HCT116 (cell line): ENCODE results near the gene DNAH7. TPM values are rescaled to one million over a fixed set of nuclear protein-coding genes. Genes with fewer than 3 reads are reported as not detected.

Source experiments
- ATAC-seq: fragments of 200-7000 bp; cut with Tn5 transposase; 2 replicates; pipeline ENCODE4 v1.9.1; 2020; ENCODE audit warnings: mild to moderate bottlenecking, moderate library complexity
- BruUV-seq: library from RNA; stranded (reverse); fragments of 400-500 nt; replicated peaks from 2 replicates; lab custom pipeline; 2021; lab: Mats Ljungman, UMichigan
- CTCF ChIA-PET: fragments of 300-600 bp; sonication (Branson Sonifier 250); formaldehyde crosslinking; loops from one replicate; lab custom pipeline; 2021; ENCODE audit warnings: antibody characterized with exemption; lab: Charles Lee
- POLR2A ChIA-PET: fragments of 300-600, 350-600 bp; sonication (Branson Sonifier 250); formaldehyde crosslinking; loops from one replicate; lab custom pipeline; 2021; ENCODE audit warnings: antibody characterized with exemption; lab: Charles Lee
- RAD21 ChIA-PET, 2 experiments: fragments of 300-600 bp; sonication (Branson Sonifier 250); formaldehyde crosslinking; loops; one replicate each; lab custom pipeline; 2023; ENCODE audit warnings: low total read pairs in 2 of 2; ENCODE audit not compliant: uncharacterized antibody in 2 of 2, unreplicated experiment in 2 of 2, low non-redundant PET in 1 of 2; lab: Charles Lee
- DNase-seq: peaks from one replicate; pipeline ENCODE4 v3.0.0-alpha.2; 2010; ENCODE audit warnings: low read depth, low spot score
- H2AFZ ChIP-seq: fragments of 200-600 bp; shearing (Covaris generic), sonication (generic); 2 replicates; pipeline ENCODE4 v1.6.1; 2017; ENCODE audit warnings: low read depth, mixed run types, mixed read lengths, antibody characterized with exemption, low read length; ENCODE audit not compliant: poor library complexity, severe bottlenecking
- H3K27ac ChIP-seq: 2 replicates; pipeline ENCODE4 v1.5.1; 2012; ENCODE audit warnings: low read depth, low read length
- H3K27me3 ChIP-seq: fragments of 200-600 bp; sonication (generic); 2 replicates; pipeline ENCODE4 v1.6.1; 2016; ENCODE audit warnings: mixed run types, low read length, mixed read lengths; ENCODE audit not compliant: insufficient read depth
- H3K36me3 ChIP-seq, 2 experiments: fragments of 200-500 bp in 1 of 2; fragments of 200-600 bp in 1 of 2; sonication (Bioruptor generic) in 1 of 2; sonication (generic) in 1 of 2; 2 replicates each; pipeline versions ENCODE4 v1.5.1 to v1.6.1; 2014 to 2016; ENCODE audit warnings: low read length in 2 of 2, inconsistent platforms in 1 of 2, mixed read lengths in 1 of 2, mixed run types in 1 of 2; ENCODE audit not compliant: insufficient read depth in 2 of 2, control insufficient read depth in 1 of 2
- H3K4me1 ChIP-seq, 2 experiments: fragments of 200-600 bp in 1 of 2; sonication (generic) in 1 of 2; 2 replicates each; pipeline versions ENCODE4 v1.5.1 to v1.6.1; 2012 to 2017; ENCODE audit warnings: low read length in 2 of 2, inconsistent platforms in 1 of 2, mild to moderate bottlenecking in 1 of 2, mixed read lengths in 1 of 2, mixed run types in 1 of 2, moderate library complexity in 1 of 2; ENCODE audit not compliant: insufficient read depth in 2 of 2, control insufficient read depth in 1 of 2
- H3K4me2 ChIP-seq: fragments of 200-600 bp; sonication (generic); 2 replicates; pipeline ENCODE4 v1.6.1; 2017; ENCODE audit warnings: mixed run types, low read length, mixed read lengths
- H3K4me3 ChIP-seq, 2 experiments: fragments of 200-600 bp in 1 of 2; sonication (generic) in 1 of 2; replicated peaks in 1 of 2; 2 replicates each; pipeline ENCODE4 v1.5.1; 2011 to 2016; ENCODE audit warnings: low read length in 2 of 2, control low read depth in 1 of 2, low read depth in 1 of 2, mild to moderate bottlenecking in 1 of 2, mixed read lengths in 1 of 2, mixed run types in 1 of 2
- H3K79me2 ChIP-seq: fragments of 200-600 bp; sonication (generic); 2 replicates; pipeline ENCODE4 v1.6.1; 2017; ENCODE audit warnings: mild to moderate bottlenecking, mixed run types, low read length, moderate library complexity, mixed read lengths; ENCODE audit not compliant: insufficient read depth
- H3K9ac ChIP-seq: fragments of 200-600 bp; sonication (generic); 2 replicates; pipeline ENCODE4 v1.6.1; 2016; ENCODE audit warnings: low read length, mixed read lengths
- H3K9me2 ChIP-seq: fragments of 200-600 bp; sonication (generic), shearing (Covaris generic); 2 replicates; pipeline ENCODE4 v1.6.1; 2017; ENCODE audit warnings: mixed run types, mild to moderate bottlenecking, moderate library complexity; ENCODE audit not compliant: insufficient read depth
- H3K9me3 ChIP-seq, 2 experiments: fragments of 200-500 bp in 1 of 2; fragments of 200-600 bp in 1 of 2; sonication (Bioruptor generic) in 1 of 2; sonication (generic) in 1 of 2; 2 replicates each; pipeline ENCODE4 v1.6.1; 2014 to 2017; ENCODE audit warnings: low read length in 2 of 2, mixed read lengths in 2 of 2, inconsistent platforms in 1 of 2, low read depth in 1 of 2, mild to moderate bottlenecking in 1 of 2, mixed run types in 1 of 2, moderate library complexity in 1 of 2; ENCODE audit not compliant: control insufficient read depth in 1 of 2, insufficient read depth in 1 of 2
- H4K20me1 ChIP-seq: fragments of 200-600 bp; sonication (generic), shearing (Covaris generic); 2 replicates; pipeline ENCODE4 v1.6.1; 2017; ENCODE audit warnings: mixed run types, mild to moderate bottlenecking, moderate library complexity; ENCODE audit not compliant: insufficient read depth
- ATF3 ChIP-seq: IDR thresholded peaks from 2 replicates; pipeline ENCODE4 v1.6.1; 2012
- CBX3 ChIP-seq: IDR thresholded peaks from 2 replicates; pipeline ENCODE4 v1.6.1; 2012; ENCODE audit warnings: low read depth
- CTCF ChIP-seq, 3 experiments: fragments of 200-600 bp in 1 of 3; sonication (generic) in 1 of 3; IDR thresholded peaks in 2 of 3; conservative IDR thresholded peaks in 1 of 3; 2 replicates each; pipeline ENCODE4 v1.5.1; 2012 to 2017; ENCODE audit warnings: low read depth in 2 of 3, low read length in 2 of 3, antibody characterized with exemption in 1 of 3, borderline replicate concordance in 1 of 3, control low read depth in 1 of 3, mild to moderate bottlenecking in 1 of 3, mixed read lengths in 1 of 3, mixed run types in 1 of 3, moderate library complexity in 1 of 3; ENCODE audit not compliant: insufficient read depth in 1 of 3
- EGR1 ChIP-seq: IDR thresholded peaks from 2 replicates; pipeline ENCODE4 v1.6.1; 2012; ENCODE audit warnings: low read depth
- ELF1 ChIP-seq: IDR thresholded peaks from 2 replicates; pipeline ENCODE4 v1.6.1; 2012; ENCODE audit warnings: low read depth, borderline replicate concordance
- EZH2 ChIP-seq: fragments of 200-600 bp; sonication (generic); IDR thresholded peaks from 2 replicates; pipeline ENCODE4 v1.6.1; 2017; ENCODE audit warnings: antibody characterized with exemption, mixed run types
- EZH2phosphoT487 ChIP-seq: fragments of 200-600 bp; IDR thresholded peaks from 2 replicates; pipeline ENCODE4 v1.6.1; 2018; ENCODE audit warnings: antibody characterized with exemption, borderline replicate concordance
- FOSL1 ChIP-seq: IDR thresholded peaks from 2 replicates; pipeline ENCODE4 v1.6.1; 2012; ENCODE audit warnings: low read depth
- JUND ChIP-seq: IDR thresholded peaks from 2 replicates; pipeline ENCODE4 v1.6.1; 2012
- POLR2A ChIP-seq: IDR thresholded peaks from 2 replicates; pipeline ENCODE4 v1.7.0; 2011; ENCODE audit warnings: borderline replicate concordance; ENCODE audit not compliant: insufficient read depth, insufficient read length; ENCODE audit errors: extremely low read depth
- POLR2AphosphoS5 ChIP-seq: IDR thresholded peaks from 2 replicates; pipeline ENCODE4 v1.6.1; 2011; ENCODE audit warnings: mild to moderate bottlenecking, low read depth, low read length, moderate library complexity
- REST ChIP-seq: IDR thresholded peaks from 2 replicates; pipeline ENCODE4 v1.6.1; 2012; ENCODE audit warnings: low read depth
- SIN3A ChIP-seq: IDR thresholded peaks from 2 replicates; pipeline ENCODE4 v1.6.1; 2012; ENCODE audit warnings: low read depth
- SP1 ChIP-seq: IDR thresholded peaks from 2 replicates; pipeline ENCODE4 v1.6.1; 2012; ENCODE audit warnings: low read depth
- TCF7L2 ChIP-seq: IDR thresholded peaks from 2 replicates; pipeline ENCODE4 v1.7.0; 2011; ENCODE audit warnings: borderline replicate concordance, inconsistent platforms; ENCODE audit not compliant: insufficient read depth, insufficient read length; ENCODE audit errors: extremely low read depth
- YY1 ChIP-seq: IDR thresholded peaks from 2 replicates; pipeline ENCODE4 v1.6.1; 2011; ENCODE audit warnings: low read length, low read depth, moderate library complexity, mild to moderate bottlenecking; ENCODE audit not compliant: insufficient replicate concordance; ENCODE audit errors: extremely low read depth
- ZBTB33 ChIP-seq: IDR thresholded peaks from 2 replicates; pipeline ENCODE4 v1.6.1; 2011; ENCODE audit warnings: mild to moderate bottlenecking, low read length, moderate library complexity; ENCODE audit not compliant: insufficient replicate concordance; ENCODE audit errors: extremely low read depth
- ZFX ChIP-seq: fragments of 450-650 bp; IDR thresholded peaks from 2 replicates; pipeline ENCODE4 v1.6.1; 2017
- ZNF274 ChIP-seq: fragments of 200-500 bp; sonication (Bioruptor generic); IDR thresholded peaks from 2 replicates; pipeline ENCODE4 v1.6.1; 2014; ENCODE audit warnings: mild to moderate bottlenecking, low read depth, low read length, inconsistent platforms
- intact Hi-C: fragments of 100-400 bp; cut with micrococcal nuclease; formaldehyde crosslinking; loops from 2 replicates; pipeline ENCODE4 v1.10.0; 2022
- total RNA-seq: library from RNA; stranded (reverse); gene quantifications from one replicate; pipeline ENCODE4 v1.2.1, GENCODE V29; 2021; ENCODE audit not compliant: unreplicated experiment

Gene DNAH7
- total RNA-seq, 1 experiment from 2014 or later: not detected

GRCh38 chr2:195961873-195962272 is 106.8 kb downstream of the DNAH7 start:
- Histone ChIP-seq H3K27me3 (no peaks in the 10 kb centered on the region), H2AFZ (no peak overlapping the region), H3K9me2 (no peaks in the 10 kb centered on the region), H3K9ac (no peak overlapping the region), H3K4me1 (no peaks in the 10 kb centered on the region), H3K9me3 (no peaks in the 10 kb centered on the region), H3K27ac (no peak overlapping the region), H3K4me3 (no peak overlapping the region), H3K4me2 (no peak overlapping the region), H4K20me1 (no peaks in the 10 kb centered on the region), H3K79me2 (no peaks in the 10 kb centered on the region), H3K36me3 (no peaks in the 10 kb centered on the region)
- no peak for TF ChIP-seq CTCF (IDR thresholded peaks at IDR 0.05 in 2 of 3, conservative IDR thresholded peaks at IDR 0.05 in 1 of 3; ENCODE audit: borderline replicate concordance in 1 of 3, insufficient read depth in 1 of 3, low read depth in 2 of 3, low read length in 2 of 3)
- no peak for TF ChIP-seq JUND
- no peak for TF ChIP-seq SP1
- no peak for TF ChIP-seq REST
- TF ChIP-seq ELF1: no peak
- TF ChIP-seq POLR2A: no peak
- no peak for TF ChIP-seq EZH2
- no peak for TF ChIP-seq ZFX
- TF ChIP-seq POLR2AphosphoS5: no peak
- no peak for TF ChIP-seq EZH2phosphoT487
- no peak for TF ChIP-seq CBX3
- no peak for TF ChIP-seq EGR1
- no peak for TF ChIP-seq ATF3
- no peak for TF ChIP-seq FOSL1
- TF ChIP-seq YY1: no peak
- no peak for TF ChIP-seq TCF7L2
- TF ChIP-seq SIN3A: no peak
- no peak for TF ChIP-seq ZBTB33
- TF ChIP-seq ZNF274: no peak
- ATAC-seq: no peak
- RAD21 ChIA-PET: no interaction called here
- CTCF ChIA-PET: no interaction called here
- intact Hi-C loops: no loop called here
- no peak for DNase-seq
- POLR2A ChIA-PET: no interaction called here
- no TSS peak for BruUV-seq
